ENCODE data around the gene NTM. TPM values are rescaled to one million over a fixed set of nuclear protein-coding genes. Genes with fewer than 3 reads are reported as not detected.

NTM gene
- total and polyA plus RNA-seq, 2 donors (not counting 1 experiment from before 2014, with no cell fraction given), result 12.3 to 28.6 TPM

DNA sequence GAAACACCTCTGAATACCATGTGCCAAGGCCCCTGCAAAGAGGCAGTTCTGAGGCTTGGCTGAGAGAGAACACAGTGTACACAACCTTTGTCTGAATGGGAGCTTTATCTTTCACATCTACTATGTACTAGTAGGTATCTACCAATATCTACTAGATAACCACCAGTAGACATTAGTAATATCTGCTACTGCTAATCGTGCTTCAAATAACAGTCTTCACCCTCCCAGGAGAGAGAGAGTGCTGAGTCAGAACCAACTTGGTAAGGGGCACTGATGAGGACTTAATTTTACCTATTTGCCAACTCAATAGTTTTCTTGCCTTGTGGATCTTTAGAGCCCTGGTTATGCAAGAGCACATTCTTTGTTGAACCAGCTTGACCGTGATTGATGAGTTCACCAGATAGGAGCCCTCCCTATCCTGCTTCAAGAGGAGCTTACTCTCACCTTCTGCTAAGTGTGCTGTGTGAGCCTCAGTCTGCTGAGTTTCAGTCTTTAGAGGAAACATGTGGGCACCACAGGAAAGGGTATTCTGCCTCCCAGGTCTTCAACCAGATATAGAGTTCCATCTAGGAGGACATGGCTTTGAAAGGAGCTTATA is 967.5 kb downstream of the NTM start:
- no peak overlapping the region for H2AFZ ChIP-seq (ENCODE audit: low read length)
- no peak for TF ChIP-seq EZH2 (IDR thresholded peaks at IDR 0.05; ENCODE audit: low read length, missing control alignments)
- TF ChIP-seq, protein P1, sequence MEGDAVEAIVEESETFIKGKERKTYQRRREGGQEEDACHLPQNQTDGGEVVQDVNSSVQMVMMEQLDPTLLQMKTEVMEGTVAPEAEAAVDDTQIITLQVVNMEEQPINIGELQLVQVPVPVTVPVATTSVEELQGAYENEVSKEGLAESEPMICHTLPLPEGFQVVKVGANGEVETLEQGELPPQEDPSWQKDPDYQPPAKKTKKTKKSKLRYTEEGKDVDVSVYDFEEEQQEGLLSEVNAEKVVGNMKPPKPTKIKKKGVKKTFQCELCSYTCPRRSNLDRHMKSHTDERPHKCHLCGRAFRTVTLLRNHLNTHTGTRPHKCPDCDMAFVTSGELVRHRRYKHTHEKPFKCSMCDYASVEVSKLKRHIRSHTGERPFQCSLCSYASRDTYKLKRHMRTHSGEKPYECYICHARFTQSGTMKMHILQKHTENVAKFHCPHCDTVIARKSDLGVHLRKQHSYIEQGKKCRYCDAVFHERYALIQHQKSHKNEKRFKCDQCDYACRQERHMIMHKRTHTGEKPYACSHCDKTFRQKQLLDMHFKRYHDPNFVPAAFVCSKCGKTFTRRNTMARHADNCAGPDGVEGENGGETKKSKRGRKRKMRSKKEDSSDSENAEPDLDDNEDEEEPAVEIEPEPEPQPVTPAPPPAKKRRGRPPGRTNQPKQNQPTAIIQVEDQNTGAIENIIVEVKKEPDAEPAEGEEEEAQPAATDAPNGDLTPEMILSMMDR (conservative IDR thresholded peaks at IDR 0.05 in 1 of 2, IDR thresholded peaks at IDR 0.05 in 1 of 2; ENCODE audit: low read depth in 1 of 2, low read length in 2 of 2), result no peak
- H3K4me2 ChIP-seq (ENCODE audit: extremely low read depth, insufficient read depth, low read length), result no peak overlapping the region
- no peaks in the 10 kb centered on the region for H3K9me3 ChIP-seq (ENCODE audit: control insufficient read depth, insufficient read depth, low read depth, low read length)
- no peaks in the 10 kb centered on the region for H4K20me1 ChIP-seq (ENCODE audit: control insufficient read depth, extremely low read depth, insufficient read depth, low read length)
- DNase-seq (ENCODE audit: low read depth in 2 of 2), result peak in 1 of 2 donors; percentile 11
- no peaks in the 10 kb centered on the region for H3K27me3 ChIP-seq (ENCODE audit: control insufficient read depth, insufficient read depth, low read length)
- no peak overlapping the region for H3K27ac ChIP-seq (ENCODE audit: insufficient read depth, low read length)
- no peak overlapping the region for H3K4me3 ChIP-seq (replicated peaks in 1 of 4; ENCODE audit: control extremely low read depth in 1 of 4, insufficient read depth in 1 of 4, low read depth in 3 of 4, low read length in 4 of 4)
- no peaks in the 10 kb centered on the region for H3K36me3 ChIP-seq (ENCODE audit: control insufficient read depth, insufficient read depth, low read length)
- H3K79me2 ChIP-seq (ENCODE audit: control insufficient read depth, insufficient read depth, low read length), result no peaks in the 10 kb centered on the region
- H3K4me1 ChIP-seq (ENCODE audit: control insufficient read depth, extremely low read depth, insufficient read depth, low read length), result no peaks in the 10 kb centered on the region
- H3K9ac ChIP-seq (ENCODE audit: insufficient read depth, low read length), result no peak overlapping the region

DNA sequence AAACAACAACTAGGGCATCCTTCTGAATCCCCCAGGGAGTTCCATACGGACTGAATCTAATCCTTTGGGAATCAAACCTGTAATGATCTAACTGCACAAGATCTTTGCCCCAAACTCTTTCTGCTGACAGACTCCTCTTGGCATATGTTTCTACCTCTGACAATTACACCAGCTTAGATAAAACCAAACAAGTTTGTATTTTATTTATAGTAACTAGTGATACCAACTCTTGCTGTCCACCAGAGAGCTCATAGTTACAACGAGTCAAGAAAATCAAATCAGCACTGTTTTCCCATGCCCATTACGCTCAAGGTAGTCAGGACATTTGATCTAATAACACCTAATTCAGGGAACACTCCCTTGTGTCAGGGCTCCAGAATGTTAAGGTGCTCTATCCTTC is 972.0 kb downstream of the NTM start:
- H3K9ac ChIP-seq (ENCODE audit: insufficient read depth, low read length), result no peak overlapping the region
- H3K36me3 ChIP-seq (ENCODE audit: control insufficient read depth, insufficient read depth, low read length), result no peaks in the 10 kb centered on the region
- no peak overlapping the region for H2AFZ ChIP-seq (ENCODE audit: low read length)
- no peak for DNase-seq (ENCODE audit: low read depth in 2 of 2)
- TF ChIP-seq, protein P1 (conservative IDR thresholded peaks at IDR 0.05 in 1 of 2, IDR thresholded peaks at IDR 0.05 in 1 of 2; ENCODE audit: low read depth in 1 of 2, low read length in 2 of 2), result no peak
- TF ChIP-seq EZH2 (IDR thresholded peaks at IDR 0.05; ENCODE audit: low read length, missing control alignments), result no peak
- H3K4me1 ChIP-seq (ENCODE audit: control insufficient read depth, extremely low read depth, insufficient read depth, low read length), result no peaks in the 10 kb centered on the region
- no peaks in the 10 kb centered on the region for H3K9me3 ChIP-seq (ENCODE audit: control insufficient read depth, insufficient read depth, low read depth, low read length)
- no peaks in the 10 kb centered on the region for H4K20me1 ChIP-seq (ENCODE audit: control insufficient read depth, extremely low read depth, insufficient read depth, low read length)
- no peak overlapping the region for H3K4me3 ChIP-seq (replicated peaks in 1 of 4; ENCODE audit: control extremely low read depth in 1 of 4, insufficient read depth in 1 of 4, low read depth in 3 of 4, low read length in 4 of 4)
- H3K27me3 ChIP-seq (ENCODE audit: control insufficient read depth, insufficient read depth, low read length), result no peaks in the 10 kb centered on the region
- no peak overlapping the region for H3K27ac ChIP-seq (ENCODE audit: insufficient read depth, low read length)
- no peak overlapping the region for H3K4me2 ChIP-seq (ENCODE audit: extremely low read depth, insufficient read depth, low read length)
- no peaks in the 10 kb centered on the region for H3K79me2 ChIP-seq (ENCODE audit: control insufficient read depth, insufficient read depth, low read length)

DNA sequence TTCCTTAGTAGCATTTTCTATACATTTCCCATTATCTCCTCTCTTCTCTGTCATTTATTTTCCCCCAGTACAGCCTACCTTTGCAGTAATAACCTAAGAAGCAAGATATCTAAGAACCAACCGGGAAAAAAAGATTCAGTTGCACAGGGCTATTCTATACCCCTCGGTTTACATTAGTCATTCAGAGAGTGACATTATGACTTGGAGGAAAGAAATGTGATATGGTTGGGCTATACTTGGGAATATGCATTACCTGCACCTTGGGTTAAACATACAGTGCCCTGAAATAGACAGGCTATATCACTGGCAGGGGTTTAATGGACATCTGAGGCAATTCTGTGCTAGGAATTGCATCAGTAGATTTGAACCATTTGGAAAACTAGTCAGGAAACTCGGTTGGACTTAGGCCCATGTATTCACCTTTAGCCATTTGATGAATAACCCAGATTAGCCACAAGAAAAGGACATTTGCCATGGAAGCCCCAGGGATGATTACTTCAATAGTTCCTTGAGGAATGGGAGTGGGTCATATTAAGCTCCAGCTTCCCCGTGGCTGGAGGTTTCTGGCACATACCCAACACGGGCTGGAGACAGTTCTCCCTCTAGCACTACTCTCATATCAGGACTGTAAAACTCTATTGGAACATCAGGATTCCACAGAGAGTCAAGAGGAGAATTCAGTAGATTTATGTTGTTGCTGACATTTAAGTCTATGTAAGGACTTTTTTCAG is 973.2 kb downstream of the NTM start:
- no peaks in the 10 kb centered on the region for H3K79me2 ChIP-seq (ENCODE audit: control insufficient read depth, insufficient read depth, low read length)
- TF ChIP-seq, protein P1 (conservative IDR thresholded peaks at IDR 0.05 in 1 of 2, IDR thresholded peaks at IDR 0.05 in 1 of 2; ENCODE audit: low read depth in 1 of 2, low read length in 2 of 2), result no peak
- TF ChIP-seq EZH2 (IDR thresholded peaks at IDR 0.05; ENCODE audit: low read length, missing control alignments), result no peak
- peak in 1 of 2 donors; percentile 19 for DNase-seq (ENCODE audit: low read depth in 2 of 2)
- no peak overlapping the region for H3K4me3 ChIP-seq (replicated peaks in 1 of 4; ENCODE audit: control extremely low read depth in 1 of 4, insufficient read depth in 1 of 4, low read depth in 3 of 4, low read length in 4 of 4)
- H3K4me1 ChIP-seq (ENCODE audit: control insufficient read depth, extremely low read depth, insufficient read depth, low read length), result no peaks in the 10 kb centered on the region
- no peaks in the 10 kb centered on the region for H4K20me1 ChIP-seq (ENCODE audit: control insufficient read depth, extremely low read depth, insufficient read depth, low read length)
- no peaks in the 10 kb centered on the region for H3K27me3 ChIP-seq (ENCODE audit: control insufficient read depth, insufficient read depth, low read length)
- H3K9me3 ChIP-seq (ENCODE audit: control insufficient read depth, insufficient read depth, low read depth, low read length), result no peaks in the 10 kb centered on the region
- H3K4me2 ChIP-seq (ENCODE audit: extremely low read depth, insufficient read depth, low read length), result no peak overlapping the region
- H3K9ac ChIP-seq (ENCODE audit: insufficient read depth, low read length), result no peak overlapping the region
- no peaks in the 10 kb centered on the region for H3K36me3 ChIP-seq (ENCODE audit: control insufficient read depth, insufficient read depth, low read length)
- H3K27ac ChIP-seq (ENCODE audit: insufficient read depth, low read length), result no peak overlapping the region
- no peak overlapping the region for H2AFZ ChIP-seq (ENCODE audit: low read length)
